Loucy (cell line): ENCODE results near the gene CTIF.

Source experiments
- H2AFZ ChIP-seq: fragments of 200-600 bp; sonication (generic); 2 replicates; pipeline ENCODE4 v1.6.0; 2016; ENCODE audit warnings: antibody characterized with exemption, mild to moderate bottlenecking, low read length, moderate library complexity
- H3F3A ChIP-seq: fragments of 200-600 bp; 2 replicates; pipeline ENCODE4 v1.6.0; 2016; ENCODE audit warnings: antibody characterized with exemption, low read depth, mild to moderate bottlenecking
- H3K27me3 ChIP-seq: fragments of 200-600 bp; sonication (generic); 2 replicates; pipeline ENCODE4 v1.6.1; 2014; ENCODE audit warnings: low read length, mild to moderate bottlenecking; ENCODE audit not compliant: insufficient read depth, poor library complexity, severe bottlenecking
- H3K36me3 ChIP-seq: fragments of 200-600 bp; sonication (generic); 2 replicates; pipeline ENCODE4 v1.6.1; 2016; ENCODE audit warnings: low read length; ENCODE audit not compliant: insufficient read depth
- H3K4me1 ChIP-seq: fragments of 200-600 bp; sonication (generic); 2 replicates; pipeline ENCODE4 v1.5.1; 2014; ENCODE audit warnings: low read length, mild to moderate bottlenecking; ENCODE audit not compliant: insufficient read depth, poor library complexity, severe bottlenecking
- H3K4me2 ChIP-seq: fragments of 200-600 bp; sonication (generic); 2 replicates; pipeline ENCODE4 v1.6.0; 2014; ENCODE audit warnings: antibody characterized with exemption, low read length, low read depth, mild to moderate bottlenecking; ENCODE audit not compliant: poor library complexity, severe bottlenecking
- H3K4me3 ChIP-seq: fragments of 200-600 bp; sonication (generic); 2 replicates; pipeline ENCODE4 v1.5.1; 2014; ENCODE audit warnings: low read length, mild to moderate bottlenecking, mixed read lengths; ENCODE audit not compliant: poor library complexity, severe bottlenecking
- H3K79me2 ChIP-seq: fragments of 200-600 bp; sonication (generic); 2 replicates; pipeline ENCODE4 v1.6.1; 2014; ENCODE audit warnings: low read length; ENCODE audit not compliant: insufficient read depth
- H3K9ac ChIP-seq: fragments of 200-600 bp; sonication (generic); 2 replicates; pipeline ENCODE4 v1.6.0; 2014; ENCODE audit warnings: mild to moderate bottlenecking, low read depth, low read length, moderate library complexity; ENCODE audit not compliant: poor library complexity, severe bottlenecking
- H3K9me2 ChIP-seq: fragments of 200-600 bp; sonication (generic); replicated peaks from 2 replicates; pipeline ENCODE4 v1.6.1; 2016; ENCODE audit warnings: low read depth, low read length, mixed read lengths
- H3K9me3 ChIP-seq: fragments of 200-600 bp; sonication (generic); 2 replicates; pipeline ENCODE4 v1.6.1; 2014; ENCODE audit warnings: mild to moderate bottlenecking, antibody characterized with exemption, low read length, low read depth; ENCODE audit not compliant: insufficient read depth
- H4K20me1 ChIP-seq: fragments of 200-600 bp; sonication (generic); 2 replicates; pipeline ENCODE4 v1.6.0; 2014; ENCODE audit warnings: antibody characterized with exemption, low read length, mild to moderate bottlenecking; ENCODE audit not compliant: insufficient read depth, poor library complexity, severe bottlenecking
- EZH2phosphoT487 ChIP-seq: fragments of 200-600 bp; IDR thresholded peaks from 2 replicates; pipeline ENCODE4 v1.6.1; 2018; ENCODE audit warnings: antibody characterized with exemption, mild to moderate bottlenecking, moderate library complexity, borderline replicate concordance
- TF ChIP-seq, protein P1 (sequence below): fragments of 200-600 bp; sonication (generic); conservative IDR thresholded peaks from 2 replicates; pipeline ENCODE4 v1.5.1; 2014; ENCODE audit warnings: mild to moderate bottlenecking, antibody characterized with exemption, low read length

The CTIF gene

DNA sequence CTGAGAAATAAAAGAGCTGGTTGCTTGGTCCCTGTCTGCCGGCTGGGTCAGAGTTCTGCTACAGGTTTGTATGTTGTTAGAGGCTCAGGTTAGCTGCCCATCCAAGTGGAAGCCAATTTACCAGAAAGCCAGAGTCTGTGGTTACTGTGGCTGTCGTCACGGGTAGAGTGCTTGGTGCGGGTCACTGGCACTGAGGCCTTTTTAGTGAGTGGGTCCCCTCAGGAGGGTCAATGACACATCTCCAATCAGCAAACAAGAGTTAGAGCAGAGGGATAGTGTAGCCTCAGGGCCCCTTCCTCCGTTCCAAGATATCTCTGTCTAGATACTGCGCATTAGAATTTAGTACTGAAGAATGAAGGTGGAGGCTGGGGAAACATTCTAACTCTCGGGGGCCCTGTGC is 41.2 kb downstream of the CTIF start:
- H3K4me1 ChIP-seq = no peaks in the 10 kb centered on the region
- no peak overlapping the region for H3K9ac ChIP-seq
- peaks cover 6% of the 10 kb centered on the region; the same call in 1 of the 2 replicates for H3K79me2 ChIP-seq
- no peaks in the 10 kb centered on the region for H4K20me1 ChIP-seq
- peaks cover 10% of the 10 kb centered on the region; the same call in 1 of the 2 replicates for H3K9me3 ChIP-seq
- H3K27me3 ChIP-seq = no peaks in the 10 kb centered on the region
- no peaks in the 10 kb centered on the region for H3F3A ChIP-seq
- TF ChIP-seq EZH2phosphoT487 = no peak
- TF ChIP-seq, protein P1, sequence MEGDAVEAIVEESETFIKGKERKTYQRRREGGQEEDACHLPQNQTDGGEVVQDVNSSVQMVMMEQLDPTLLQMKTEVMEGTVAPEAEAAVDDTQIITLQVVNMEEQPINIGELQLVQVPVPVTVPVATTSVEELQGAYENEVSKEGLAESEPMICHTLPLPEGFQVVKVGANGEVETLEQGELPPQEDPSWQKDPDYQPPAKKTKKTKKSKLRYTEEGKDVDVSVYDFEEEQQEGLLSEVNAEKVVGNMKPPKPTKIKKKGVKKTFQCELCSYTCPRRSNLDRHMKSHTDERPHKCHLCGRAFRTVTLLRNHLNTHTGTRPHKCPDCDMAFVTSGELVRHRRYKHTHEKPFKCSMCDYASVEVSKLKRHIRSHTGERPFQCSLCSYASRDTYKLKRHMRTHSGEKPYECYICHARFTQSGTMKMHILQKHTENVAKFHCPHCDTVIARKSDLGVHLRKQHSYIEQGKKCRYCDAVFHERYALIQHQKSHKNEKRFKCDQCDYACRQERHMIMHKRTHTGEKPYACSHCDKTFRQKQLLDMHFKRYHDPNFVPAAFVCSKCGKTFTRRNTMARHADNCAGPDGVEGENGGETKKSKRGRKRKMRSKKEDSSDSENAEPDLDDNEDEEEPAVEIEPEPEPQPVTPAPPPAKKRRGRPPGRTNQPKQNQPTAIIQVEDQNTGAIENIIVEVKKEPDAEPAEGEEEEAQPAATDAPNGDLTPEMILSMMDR = no peak
- H2AFZ ChIP-seq = no peak overlapping the region
- H3K4me3 ChIP-seq = no peak overlapping the region
- H3K4me2 ChIP-seq = no peak overlapping the region
- H3K36me3 ChIP-seq = peaks cover 4% of the 10 kb centered on the region; the same call in 1 of the 2 replicates
- H3K9me2 ChIP-seq = no peaks in the 10 kb centered on the region

- no peak overlapping the region for H3K9ac ChIP-seq
- H3K27me3 ChIP-seq = no peaks in the 10 kb centered on the region
- H3K4me1 ChIP-seq = no peaks in the 10 kb centered on the region
- H3K4me3 ChIP-seq = no peak overlapping the region
- H3F3A ChIP-seq = no peaks in the 10 kb centered on the region
- no peak overlapping the region for H3K4me2 ChIP-seq
- no peaks in the 10 kb centered on the region for H3K9me2 ChIP-seq
- TF ChIP-seq, protein P1 = no peak
- TF ChIP-seq EZH2phosphoT487 = no peak
- no peaks in the 10 kb centered on the region for H4K20me1 ChIP-seq
- peaks cover 6% of the 10 kb centered on the region; the same call in 1 of the 2 replicates for H3K79me2 ChIP-seq
- H3K36me3 ChIP-seq = peaks cover 4% of the 10 kb centered on the region; the same call in 1 of the 2 replicates
- H2AFZ ChIP-seq = no peak overlapping the region
- H3K9me3 ChIP-seq = peaks cover 10% of the 10 kb centered on the region; the same call in 1 of the 2 replicates
Measured at GRCh38 chr18:48580782-48581181, 42.0 kb downstream of the CTIF start.

- Histone ChIP-seq H3K4me2 (no peak overlapping the region), H4K20me1 (no peaks in the 10 kb centered on the region), H3K36me3 (peaks cover 4% of the 10 kb centered on the region; the same call in 1 of the 2 replicates), H3K79me2 (peaks cover 6% of the 10 kb centered on the region; the same call in 1 of the 2 replicates), H3F3A (no peaks in the 10 kb centered on the region), H3K9me3 (peaks cover 10% of the 10 kb centered on the region; the same call in 1 of the 2 replicates), H3K4me3 (no peak overlapping the region), H3K27me3 (no peaks in the 10 kb centered on the region), H3K4me1 (no peaks in the 10 kb centered on the region), H3K9ac (no peak overlapping the region), H3K9me2 (no peaks in the 10 kb centered on the region), H2AFZ (no peak overlapping the region)
- TF ChIP-seq EZH2phosphoT487 = no peak
- TF ChIP-seq, protein P1 = no peak
Measured at GRCh38 chr18:48581206-48581605, 42.4 kb downstream of the CTIF start.
